ENCODE data around the gene FBN2.

FBN2 gene

DNA sequence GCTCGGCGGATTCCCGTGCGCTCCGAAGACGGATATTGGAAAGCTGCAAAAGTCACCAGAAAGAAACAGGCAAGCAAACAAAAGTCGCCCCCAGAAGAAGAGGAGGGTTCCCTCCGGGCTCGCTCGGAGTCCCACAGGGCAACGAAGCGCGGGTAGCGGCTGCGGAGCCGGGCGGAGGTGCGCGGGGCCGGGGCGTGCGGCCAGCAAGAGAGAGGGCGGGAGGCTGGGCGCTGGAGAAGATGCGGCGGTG, at the start of gene FBN2:
Gene FBN2, minus strand, starts transcription at position 246 of the 250 bp plus-strand sequence. CDS start 642 bp downstream, outside the sequence.
- DNase-seq, result no peak

DNA sequence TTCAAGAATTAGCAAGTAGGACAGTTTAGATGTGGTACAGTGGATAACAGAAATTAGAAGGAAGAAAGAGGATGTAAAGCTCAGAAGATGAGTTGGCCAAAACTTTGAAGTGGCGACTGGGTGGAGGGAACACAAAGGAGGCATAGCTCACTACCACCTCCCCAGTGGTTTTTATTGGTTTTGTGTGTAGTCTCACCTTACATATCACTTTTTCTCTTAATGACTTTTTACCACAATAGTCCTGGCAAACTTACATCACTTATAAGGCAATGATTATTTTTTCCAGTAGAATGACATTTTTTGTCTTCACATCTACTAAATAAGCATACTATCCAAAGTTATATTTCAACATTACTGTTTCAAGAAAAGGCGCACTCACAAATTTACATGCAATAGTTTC, 49.2 kb upstream of the FBN2 start:
- DNase-seq, result no peak

DNA sequence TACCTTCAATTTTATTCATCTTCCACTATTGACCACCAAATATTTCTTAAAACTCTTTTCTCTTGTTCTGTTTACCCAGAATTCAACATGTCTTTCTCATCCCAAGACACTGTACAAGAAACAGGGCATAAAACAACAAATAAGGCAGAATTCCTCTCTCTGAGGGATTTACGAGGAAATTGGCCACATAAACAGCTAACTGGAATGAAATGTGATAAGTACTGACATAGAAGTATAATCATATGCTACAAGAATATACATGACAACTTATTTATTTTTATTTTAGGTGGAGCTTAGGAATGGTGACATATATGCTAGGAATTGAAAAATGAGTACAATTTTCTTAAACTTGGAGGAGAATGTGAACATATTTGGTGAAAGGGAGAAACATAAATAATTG, 48.8 kb upstream of the FBN2 start:
- DNase-seq, result no peak

- no peak for DNase-seq
These were observed 41.6 kb upstream of the FBN2 start for GRCh38 chr5:128579639-128580038.

DNA sequence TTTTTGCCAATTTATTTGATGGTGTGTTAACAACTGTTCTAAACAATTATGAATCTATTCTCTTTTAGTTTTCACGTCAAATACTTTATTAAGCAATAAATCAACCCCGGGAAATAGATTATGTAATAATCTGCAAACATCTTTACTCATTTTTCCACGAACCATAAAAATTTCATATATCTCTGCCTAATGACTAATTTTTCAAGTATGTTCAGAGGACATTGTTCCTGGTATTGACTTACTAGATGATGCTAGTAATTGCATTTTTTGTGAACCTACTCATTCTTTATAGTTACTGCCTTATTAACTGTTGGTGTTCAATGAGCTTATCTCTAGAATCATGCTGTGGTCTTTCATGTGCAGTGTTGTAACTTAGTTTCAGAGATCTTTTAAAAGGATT, 41.0 kb upstream of the FBN2 start:
- no peak for DNase-seq

DNA sequence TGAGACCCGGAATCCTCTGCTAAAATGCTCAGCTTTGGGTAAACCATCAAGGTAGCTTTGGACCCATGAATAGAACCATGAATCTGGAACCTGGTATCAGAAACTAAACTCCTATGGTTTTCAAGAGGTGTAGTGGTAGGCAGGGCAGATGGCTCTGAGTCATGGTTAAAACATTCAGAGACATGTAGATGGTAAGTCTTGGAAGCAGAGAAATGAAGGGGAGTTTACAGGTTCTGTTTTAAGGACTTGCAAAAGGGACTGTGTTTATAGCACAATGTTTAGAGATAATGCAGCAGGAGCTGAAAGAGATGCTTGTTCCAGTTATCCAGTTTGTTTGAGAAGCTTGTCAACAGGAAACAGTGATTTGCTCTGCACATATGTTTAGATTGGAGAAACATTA, 36.0 kb upstream of the FBN2 start:
- no peak for DNase-seq

DNA sequence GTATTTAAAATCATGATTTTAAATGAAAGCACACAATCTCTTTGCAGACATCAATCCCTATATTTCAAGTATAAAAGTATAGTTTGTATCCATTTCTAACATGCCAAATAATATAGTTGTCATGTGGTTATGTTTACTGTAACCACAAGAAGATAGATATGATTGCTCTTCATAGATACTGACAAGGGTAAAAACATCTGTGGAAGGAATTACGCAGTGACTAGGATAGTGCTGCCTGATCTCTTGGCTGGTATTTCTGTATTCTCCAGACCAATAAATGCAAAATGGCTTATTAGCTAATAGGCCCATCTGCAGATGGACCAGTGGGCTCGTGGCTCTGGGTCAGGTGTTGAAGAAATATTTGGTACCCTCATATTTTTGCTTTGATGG, 34.9 kb upstream of the FBN2 start:
- no peak for DNase-seq

GRCh38 chr5:128572051-128572929, 34.2 kb upstream of the FBN2 start:
- DNase-seq, result no peak

DNA sequence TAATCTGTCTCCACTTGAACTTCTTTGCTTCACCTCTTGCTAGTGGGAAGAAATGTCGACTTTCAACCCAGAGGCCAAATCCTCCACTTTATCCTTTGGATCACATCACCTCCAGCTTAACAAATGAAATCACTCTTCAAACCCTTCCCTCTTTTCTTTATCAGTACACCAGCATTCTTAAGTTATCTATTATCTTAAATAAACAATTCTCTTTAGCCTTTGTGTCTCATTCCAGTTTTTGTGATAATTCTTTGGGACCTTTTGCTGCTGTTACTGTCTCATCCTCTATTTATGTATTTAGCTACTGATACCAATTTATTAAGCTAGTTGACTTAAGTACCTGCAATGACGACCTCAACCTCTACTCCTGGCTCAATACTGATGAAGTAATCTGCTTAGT, 28.1 kb upstream of the FBN2 start:
- DNase-seq, result no peak

GRCh38 chr5:128559300-128560297, 21.6 kb upstream of the FBN2 start:
- no peak for DNase-seq

GRCh38 chr5:128553747-128554146, 15.7 kb upstream of the FBN2 start:
- no peak for DNase-seq

DNA sequence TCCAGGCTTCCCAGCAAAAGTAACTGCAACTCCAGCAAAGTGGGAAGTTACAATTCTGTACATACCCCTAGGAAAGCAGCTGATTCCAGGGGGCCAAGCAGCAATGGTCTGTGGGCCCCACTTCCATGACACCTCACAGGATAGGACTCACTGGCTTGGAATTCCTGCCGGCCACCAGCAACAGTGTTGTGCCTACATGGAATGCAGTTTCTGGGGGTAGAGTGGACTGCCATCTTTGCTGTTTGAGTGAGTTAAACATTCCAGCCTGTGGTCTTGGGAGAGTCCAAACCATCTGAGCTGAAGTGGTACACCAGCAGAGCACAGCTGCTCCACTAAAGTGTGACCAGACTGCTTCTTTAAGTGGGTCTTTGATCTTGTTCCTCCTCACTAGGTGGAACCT, 13.4 kb upstream of the FBN2 start:
- DNase-seq, result no peak

DNA sequence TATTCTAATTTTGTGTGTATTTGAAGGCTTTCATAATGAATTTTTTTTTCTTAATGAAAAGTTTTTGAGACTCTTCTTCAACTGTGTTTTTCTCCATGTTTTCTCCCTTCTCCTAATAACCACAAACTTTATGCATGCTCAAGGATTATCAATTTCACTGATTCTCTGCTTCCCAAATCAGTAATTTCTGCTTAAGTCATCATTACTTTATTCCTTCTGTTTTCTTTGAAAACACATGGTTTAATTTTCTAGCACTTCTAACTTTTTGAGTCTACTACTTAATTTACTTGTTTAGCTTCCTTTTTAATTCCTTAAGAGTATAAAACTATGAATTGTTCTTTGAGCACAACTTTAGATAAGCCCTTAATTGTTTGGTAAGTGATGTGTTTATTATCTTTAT, 11.5 kb upstream of the FBN2 start:
- no peak for DNase-seq

DNA sequence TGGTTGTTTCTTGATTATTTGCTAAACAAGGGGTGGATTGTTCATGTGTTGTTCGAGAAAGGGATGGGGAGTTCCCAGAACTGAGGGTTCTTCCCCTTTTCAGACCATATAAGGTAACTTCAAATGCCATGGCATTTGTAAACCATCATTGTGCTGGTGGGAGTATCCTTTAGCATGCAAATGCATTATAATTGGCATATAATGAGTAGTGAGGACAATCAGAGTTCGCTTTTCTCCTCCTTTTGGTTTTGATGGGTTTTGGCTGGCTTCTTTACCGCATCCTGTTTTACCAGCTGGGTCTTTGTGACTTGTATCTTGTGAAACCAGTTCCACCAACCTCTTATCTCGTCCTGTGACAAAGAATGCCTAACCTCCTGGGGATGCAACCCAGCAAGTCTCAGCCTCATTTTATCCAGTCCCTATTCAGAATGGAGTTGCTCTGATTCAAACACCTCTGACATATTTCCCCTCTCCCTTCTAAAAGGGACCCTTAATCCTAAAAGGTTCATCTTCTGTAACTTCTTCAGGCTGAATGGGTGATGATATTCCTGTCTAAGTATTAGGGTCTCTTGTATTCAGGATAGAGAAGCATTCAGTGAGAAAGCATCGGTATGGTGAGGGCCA, 8.7 kb upstream of the FBN2 start:
- no peak for DNase-seq

DNA sequence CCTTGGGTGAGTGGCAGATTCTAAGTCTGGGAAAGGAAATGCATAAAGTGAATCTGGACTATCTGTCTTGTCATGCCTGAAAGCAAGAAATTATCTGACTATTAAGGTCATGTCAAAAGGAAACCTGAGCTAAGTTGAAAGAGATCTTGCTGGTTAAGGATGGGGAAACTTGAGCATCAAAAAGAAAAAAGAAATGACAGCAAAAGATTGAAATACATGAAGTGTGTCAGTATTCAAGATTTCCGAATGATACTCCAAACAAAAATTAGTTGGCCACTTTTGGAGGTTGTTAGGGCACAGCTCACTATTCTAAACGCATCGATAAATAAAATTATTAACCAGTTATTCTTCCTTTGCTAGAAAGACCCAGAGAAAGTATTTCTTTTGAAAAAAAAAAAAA, 3.3 kb upstream of the FBN2 start:
- DNase-seq, result no peak

DNA sequence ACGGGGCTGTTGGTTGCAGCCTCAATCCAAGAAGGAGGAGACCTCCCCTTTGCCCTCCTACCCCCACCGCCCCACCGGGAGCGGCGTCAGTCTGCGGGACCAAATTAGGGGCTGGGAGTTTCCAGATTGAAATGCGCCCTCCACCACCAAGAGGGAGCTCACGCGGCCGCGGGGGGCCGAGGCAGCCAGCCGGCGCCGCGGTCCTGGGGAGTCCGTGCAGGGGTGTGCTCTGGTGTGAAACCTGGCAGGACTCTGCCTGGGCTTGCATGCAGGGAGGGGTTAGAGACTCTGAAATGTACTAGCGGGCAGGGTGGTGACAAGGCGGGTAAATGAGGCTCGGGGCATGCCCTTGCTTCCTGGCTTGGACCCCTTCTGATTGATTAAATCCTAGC, 989 bp upstream of the FBN2 start:
- DNase-seq, result no peak

GRCh38 chr5:128538250-128539037, 399 bp upstream of the FBN2 start:
- DNase-seq, result no peak

DNA sequence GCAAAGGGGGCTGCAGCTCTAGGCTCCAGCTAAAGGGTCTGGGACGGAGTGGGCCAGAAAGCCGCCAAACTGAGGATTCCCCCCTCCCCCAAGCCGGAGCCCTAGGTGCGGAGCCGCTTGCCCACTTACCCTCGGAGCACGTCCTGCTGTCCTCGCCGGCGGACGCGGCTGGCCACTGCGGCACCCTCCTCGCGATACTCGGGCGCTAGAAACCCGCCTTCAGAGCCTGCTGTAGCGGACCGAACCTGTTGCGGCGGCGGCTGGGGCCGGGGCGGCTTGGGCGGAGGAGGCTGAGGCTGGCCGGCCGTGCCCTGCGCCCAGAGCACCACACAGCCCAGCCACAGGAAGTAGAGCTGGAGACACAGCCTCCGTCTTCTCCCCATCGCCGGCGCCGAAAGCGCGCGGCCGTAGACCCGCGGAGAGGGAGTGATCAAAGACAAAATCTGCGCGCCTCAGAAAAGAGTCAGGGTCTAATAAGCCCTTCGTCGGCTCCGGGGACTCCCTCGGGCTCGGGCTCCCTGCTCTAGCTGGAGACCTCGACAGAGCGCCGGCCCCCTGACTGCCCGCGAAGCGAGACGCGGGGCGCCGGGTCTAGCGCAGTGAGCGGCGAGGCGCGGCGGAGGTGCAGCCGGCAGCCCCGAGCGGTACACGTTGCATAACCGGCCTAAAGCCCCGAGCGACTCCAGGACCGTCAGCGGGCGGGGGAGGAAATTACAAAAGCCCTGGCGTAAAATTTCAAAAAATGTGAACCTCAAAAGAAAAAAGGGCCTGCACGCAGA, 635 bp downstream of the FBN2 start:
- no peak for DNase-seq

GRCh38 chr5:128536254-128537220, 1.5 kb downstream of the FBN2 start:
- no peak for DNase-seq

DNA sequence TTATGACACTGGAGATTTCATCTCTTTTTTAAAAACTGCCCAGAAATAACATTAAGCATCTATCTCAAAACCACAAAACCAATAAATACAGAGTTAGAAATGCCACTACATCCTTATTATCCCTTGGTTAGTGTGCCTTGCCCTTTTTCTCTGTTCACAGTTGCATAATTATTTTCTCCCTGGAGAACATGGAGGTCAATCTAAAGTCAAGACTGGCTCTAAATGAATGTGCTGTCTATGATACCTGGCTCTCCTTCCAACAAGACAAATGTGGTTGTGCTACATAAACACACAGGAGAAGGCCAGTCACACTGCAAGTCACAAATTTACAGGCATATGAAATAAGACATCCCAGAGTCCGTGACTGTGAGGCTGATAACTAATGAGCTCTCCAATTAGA, 2.8 kb downstream of the FBN2 start:
- no peak for DNase-seq

DNA sequence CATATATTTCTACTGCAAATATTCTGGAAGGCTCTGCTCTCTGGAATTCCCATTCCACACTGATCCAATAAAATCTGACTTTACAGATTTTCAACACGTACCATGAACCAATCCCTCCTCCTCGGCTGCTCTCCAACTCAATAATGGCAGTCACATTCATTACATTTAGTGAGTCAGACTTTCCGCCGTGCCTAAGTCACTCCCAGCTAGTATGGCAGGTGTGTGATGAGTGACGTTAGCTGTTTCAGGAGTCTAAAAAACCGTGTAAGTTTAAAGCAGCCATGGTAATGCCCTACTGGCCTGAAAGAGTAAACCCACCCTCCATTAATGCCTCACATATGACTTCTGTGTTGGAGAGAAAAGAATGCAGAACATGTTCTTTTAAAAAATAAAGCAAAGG, 3.3 kb downstream of the FBN2 start:
- DNase-seq, result no peak

Measured in CD4-positive, alpha-beta T cell treated with Interleukin-17A for 4 hours (primary cell).